HG03442 (cell line): ENCODE measurements around the gene FBXL15.
A peak's percentile ranks its signal among the peaks of the same experiment; 100 is the strongest.
"Not testable (repeated sequence)": the region's sequence is repeated elsewhere in the genome, so short reads cannot be mapped to it uniquely, and the experiment has no call there.

Experiments used
- ATAC-seq: cut with Tn5 transposase; IDR thresholded peaks from one replicate; pipeline ENCODE4 v1.9.1; 2021; ENCODE audit warnings: mild to moderate bottlenecking, moderate library complexity; ENCODE audit not compliant: unreplicated experiment

The FBXL15 gene

GRCh38 chr10:102452672-102453340, 32.2 kb downstream of the FBXL15 start:
- ATAC-seq = no peak

DNA sequence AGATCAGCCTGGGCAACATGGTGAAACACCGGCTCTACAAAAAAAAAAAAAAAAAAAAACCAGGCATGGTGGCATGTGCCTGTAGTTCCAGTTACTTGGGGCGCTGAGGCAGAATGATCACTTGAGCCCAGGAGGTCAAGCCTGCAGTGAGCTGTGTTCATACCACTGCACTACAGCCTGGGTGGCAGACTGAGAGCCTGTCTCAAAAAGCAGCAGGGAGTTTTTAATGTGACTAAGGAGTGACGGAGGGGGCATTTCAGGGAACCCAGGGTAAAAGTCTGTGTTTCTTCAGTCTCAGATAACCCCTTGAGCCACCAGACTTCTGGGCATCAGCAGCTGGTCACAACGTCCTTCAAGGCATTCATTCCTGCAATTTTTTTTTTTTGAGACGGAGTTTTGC, 32.9 kb downstream of the FBXL15 start:
- no peak for ATAC-seq

DNA sequence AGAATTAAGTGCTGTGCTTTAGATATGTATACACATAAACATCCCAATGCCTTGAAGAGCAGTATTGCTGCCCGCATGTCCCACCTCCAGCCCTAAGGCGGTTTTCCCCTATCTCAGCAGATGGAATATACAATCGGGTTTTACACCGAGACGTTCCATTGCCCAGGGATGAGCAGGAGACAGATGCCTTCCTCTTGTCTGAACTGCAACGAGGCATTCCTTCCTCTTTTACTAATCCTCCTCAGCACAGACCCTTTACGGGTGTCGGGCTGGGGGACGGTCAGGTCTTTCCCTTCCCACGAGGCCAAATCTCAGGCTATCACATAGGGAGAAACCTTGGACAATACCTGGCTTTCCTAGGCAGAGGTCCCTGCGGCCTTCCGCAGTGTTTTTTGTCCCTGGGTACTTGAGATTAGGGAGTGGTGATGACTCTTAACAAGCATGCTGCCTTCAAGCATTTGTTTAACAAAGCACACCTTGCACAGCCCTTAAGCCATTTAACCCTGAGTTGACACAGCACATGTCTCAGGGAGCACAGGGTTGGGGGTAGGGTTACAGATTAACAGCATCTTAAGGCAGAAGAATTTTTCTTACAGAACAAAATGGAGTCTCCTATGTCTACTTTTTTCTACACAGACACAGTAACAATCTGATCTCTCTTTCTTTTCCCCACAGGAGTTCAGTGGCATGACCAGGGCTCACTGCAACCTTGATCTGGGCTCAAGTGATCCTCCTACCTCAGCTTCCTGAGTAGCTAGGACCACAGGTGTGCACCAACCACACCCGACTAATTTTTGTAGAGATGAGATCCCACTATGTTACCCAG, 34.2 kb downstream of the FBXL15 start:
- ATAC-seq = not testable (repeated sequence)

DNA sequence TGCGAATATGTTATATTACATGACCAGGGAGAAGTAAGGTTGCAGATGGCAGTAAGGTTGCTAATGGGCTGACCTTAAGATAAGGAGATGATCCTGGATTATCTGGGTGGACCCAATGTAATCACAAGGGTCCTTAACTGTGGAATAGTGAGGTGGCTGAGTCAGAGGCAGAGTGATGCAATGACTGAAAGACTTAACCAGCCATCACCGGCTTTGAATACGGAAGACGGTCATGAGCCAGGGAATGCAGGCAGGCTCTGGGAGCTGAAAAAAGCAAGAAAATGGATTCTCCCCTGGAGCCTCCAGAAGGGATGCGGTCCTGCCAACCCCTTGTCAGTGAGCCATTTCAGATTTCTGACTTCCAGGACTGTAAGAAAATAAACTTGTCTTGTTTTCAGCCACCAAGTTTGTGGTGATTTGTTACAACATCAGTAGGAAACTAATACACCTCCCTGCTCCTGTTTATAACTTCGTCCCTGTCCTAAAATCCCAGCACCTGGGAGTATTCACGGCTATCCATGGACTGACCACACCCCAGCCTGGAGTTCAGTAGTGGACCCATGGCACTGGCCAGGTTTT, 35.3 kb downstream of the FBXL15 start:
- ATAC-seq = no peak

DNA sequence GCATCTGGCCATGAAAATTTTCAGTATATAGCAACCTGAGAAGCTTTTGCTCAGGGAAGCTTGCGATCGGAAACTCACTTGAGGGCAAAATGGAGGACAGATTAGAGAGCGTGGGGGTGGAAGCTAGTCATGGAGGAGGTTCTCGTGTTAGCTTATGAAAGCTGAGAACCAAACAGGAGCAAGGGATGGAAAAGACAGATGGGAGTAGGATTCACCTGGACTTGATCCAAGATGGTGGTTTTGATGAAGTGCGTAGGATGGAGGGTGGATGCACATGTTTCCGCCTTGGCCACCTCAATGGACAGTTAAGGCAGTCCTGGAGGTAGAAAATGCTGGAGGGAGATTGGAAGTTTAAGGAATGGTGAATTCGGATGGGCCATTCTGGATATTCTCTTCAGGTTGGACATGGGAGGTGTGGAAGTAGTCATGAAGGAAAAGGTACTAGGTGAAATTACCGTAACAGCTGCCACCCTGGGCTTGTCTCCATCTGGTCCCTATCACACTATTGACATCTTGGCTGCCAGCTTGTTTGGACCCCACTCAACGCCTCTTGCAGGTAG, 37.0 kb downstream of the FBXL15 start:
- ATAC-seq = no peak

DNA sequence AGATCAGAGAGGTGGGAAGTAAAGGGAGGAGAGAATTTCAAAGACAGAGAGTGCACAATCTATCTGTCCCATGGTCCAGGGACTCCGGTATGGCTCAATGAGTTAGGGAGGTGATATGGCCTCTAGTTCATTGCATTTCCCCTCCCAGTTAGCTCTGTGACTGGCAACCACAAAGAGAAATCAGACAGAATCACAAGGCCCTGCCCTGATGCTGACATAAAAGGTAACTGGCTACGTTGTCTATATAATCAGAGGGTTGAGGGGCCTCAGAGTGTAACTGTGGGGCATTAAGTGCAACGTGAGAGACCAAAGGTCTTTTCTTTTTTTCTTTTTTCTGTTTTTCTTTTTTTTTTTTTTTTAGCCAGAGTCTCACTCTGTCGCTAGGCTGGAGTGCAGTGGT, 38.0 kb downstream of the FBXL15 start:
- no peak for ATAC-seq

GRCh38 chr10:102460836-102461186, 40.2 kb downstream of the FBXL15 start:
- peak; percentile 22 for ATAC-seq

DNA sequence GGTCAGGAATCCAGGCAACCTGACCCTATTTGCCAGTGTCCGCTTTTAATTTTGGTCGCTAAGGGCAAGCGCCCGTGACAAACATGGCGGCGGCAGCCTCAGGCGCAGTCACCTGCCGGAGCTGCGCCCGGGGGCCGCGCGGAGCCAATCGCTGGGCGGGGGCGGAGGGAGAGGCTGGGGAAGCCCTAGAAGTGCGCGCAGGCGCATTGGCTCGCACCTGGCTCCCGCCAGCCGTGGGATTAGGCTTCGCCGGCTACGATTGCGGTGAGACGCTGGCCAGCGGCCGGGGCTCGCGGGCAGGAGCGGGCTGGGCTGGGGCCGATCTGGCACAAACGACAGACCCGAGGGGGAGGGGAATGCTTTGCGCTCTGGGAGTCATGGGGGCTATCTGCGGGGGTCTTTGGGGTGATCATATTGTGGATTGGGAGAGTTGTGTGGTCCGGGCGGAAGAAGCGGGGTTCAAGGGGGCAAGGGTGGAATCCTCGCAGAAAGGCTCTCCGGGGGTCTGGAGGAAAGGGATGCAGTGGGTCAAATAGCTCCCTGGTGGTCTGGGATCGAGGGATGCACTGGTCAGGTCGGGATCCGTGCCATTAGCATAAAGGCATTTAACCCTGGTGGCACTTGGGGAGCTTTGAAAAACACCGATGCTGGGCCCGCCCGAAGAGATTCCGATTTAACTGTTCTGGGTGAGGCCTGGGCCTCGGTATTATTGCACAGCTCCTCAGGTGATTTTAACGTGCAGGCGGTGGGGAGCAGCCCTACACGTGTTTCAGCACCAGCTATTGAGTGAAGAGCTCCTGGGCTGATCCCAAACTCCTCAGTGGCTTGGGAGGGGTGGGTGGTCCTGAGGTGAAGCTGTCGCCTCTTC, 40.8 kb downstream of the FBXL15 start:
- ATAC-seq = peak; percentile 82

DNA sequence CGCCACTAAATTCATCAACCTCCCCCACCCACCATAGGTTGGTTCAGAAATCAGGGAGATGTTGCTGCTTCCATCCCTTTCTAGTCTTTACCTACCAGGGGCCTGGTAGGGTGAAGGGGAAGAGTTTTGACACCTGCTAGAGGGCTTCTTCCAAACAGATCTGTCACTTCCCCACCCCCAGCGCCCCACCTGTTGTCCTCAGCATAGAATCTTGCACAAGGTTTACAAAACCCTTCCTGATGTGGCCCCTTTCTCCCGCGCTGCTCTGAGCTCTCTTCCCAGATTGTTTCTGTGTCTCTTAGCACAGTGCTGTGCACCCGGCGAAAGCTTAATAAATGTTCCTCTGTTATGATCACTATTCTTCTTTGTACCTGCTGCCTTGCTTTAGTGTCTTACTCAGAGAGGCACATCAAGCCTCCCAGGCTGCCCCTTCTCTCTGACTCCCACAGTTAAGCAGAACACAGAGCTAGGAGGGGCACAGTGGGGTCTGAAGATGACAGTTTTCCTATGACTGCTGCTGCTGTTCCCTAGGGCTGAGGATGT, 41.9 kb downstream of the FBXL15 start:
- no peak for ATAC-seq

GRCh38 chr10:102463983-102464382, 43.3 kb downstream of the FBXL15 start:
- ATAC-seq = no peak

- ATAC-seq = no peak
Observed at GRCh38 chr10:102465466-102465865, 44.8 kb downstream of the FBXL15 start.

- no peak for ATAC-seq
Observed at GRCh38 chr10:102467318-102467717, 46.7 kb downstream of the FBXL15 start.

GRCh38 chr10:102467971-102468438, 47.4 kb downstream of the FBXL15 start:
- no peak for ATAC-seq

DNA sequence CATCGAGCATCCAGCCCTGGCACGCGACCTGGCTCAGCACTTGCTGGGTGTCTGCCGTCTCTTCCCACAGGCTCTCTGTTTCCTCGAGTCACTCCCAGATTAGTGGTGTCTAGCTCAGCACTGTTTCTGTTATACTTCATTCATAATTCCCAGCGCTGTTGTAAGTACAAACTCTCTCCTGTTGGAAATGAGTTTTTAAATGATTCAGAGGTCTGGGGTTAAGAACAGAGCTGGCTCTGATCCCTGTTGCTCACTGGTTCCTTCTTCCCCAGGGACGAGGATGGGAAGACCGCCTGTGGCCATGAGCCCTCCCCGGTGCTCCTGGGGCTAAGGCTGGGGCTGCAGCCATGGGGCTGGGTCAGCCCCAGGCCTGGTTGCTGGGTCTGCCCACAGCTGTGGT, 48.0 kb downstream of the FBXL15 start:
- ATAC-seq = no peak

GRCh38 chr10:102470579-102471546, 50.2 kb downstream of the FBXL15 start:
- no peak for ATAC-seq
